ENCODE measurements around the gene TESK1.
A peak's percentile ranks its signal among the peaks of the same experiment; 100 is the strongest.
"Not testable (repeated sequence)": the region's sequence is repeated elsewhere in the genome, so short reads cannot be mapped to it uniquely, and the experiment has no call there.

Gene TESK1

GRCh38 chr9:35616681-35617459 is 11.8 kb downstream of the TESK1 start:
- peak in 1 of 3 experiments; percentile 4 for DNase-seq

GRCh38 chr9:35617548-35617947 is 12.5 kb downstream of the TESK1 start:
- DNase-seq: no peak

- DNase-seq: no peak
Observed at GRCh38 chr9:35618325-35618727, 13.3 kb downstream of the TESK1 start, which contains the start of gene CD72. Gene CD72 (minus strand): TSS chr9:35618413. CDS start chr9:35618303, 110 bp downstream.

GRCh38 chr9:35618854-35619799 is 14.1 kb downstream of the TESK1 start:
- DNase-seq: no peak

GRCh38 chr9:35619800-35620158 is 14.7 kb downstream of the TESK1 start:
- no peak for DNase-seq

GRCh38 chr9:35627575-35627974 is 22.5 kb downstream of the TESK1 start:
- no peak for DNase-seq

- no peak for DNase-seq
Observed at GRCh38 chr9:35628389-35628991, 23.4 kb downstream of the TESK1 start.

- DNase-seq: no peak
Observed at GRCh38 chr9:35629597-35629996, 24.5 kb downstream of the TESK1 start.

GRCh38 chr9:35635730-35636129 is 30.7 kb downstream of the TESK1 start:
- no peak for DNase-seq

- DNase-seq: no peak
Observed at GRCh38 chr9:35636135-35636876, 31.2 kb downstream of the TESK1 start.

GRCh38 chr9:35636877-35637246 is 31.8 kb downstream of the TESK1 start:
- DNase-seq: not testable (repeated sequence)

- DNase-seq: not testable (repeated sequence)
Observed at GRCh38 chr9:35637427-35637955, 32.4 kb downstream of the TESK1 start.

GRCh38 chr9:35638751-35639150 is 33.7 kb downstream of the TESK1 start:
- DNase-seq: not testable (repeated sequence)

- DNase-seq: not testable (repeated sequence)
Observed at GRCh38 chr9:35639225-35639624, 34.2 kb downstream of the TESK1 start.

GRCh38 chr9:35639631-35640030 is 34.6 kb downstream of the TESK1 start:
- no peak for DNase-seq

GRCh38 chr9:35640431-35640830 is 35.4 kb downstream of the TESK1 start:
- DNase-seq: not testable (repeated sequence)

- not testable (repeated sequence) for DNase-seq
Observed at GRCh38 chr9:35641478-35641877, 36.4 kb downstream of the TESK1 start.

- no peak for DNase-seq
Observed at GRCh38 chr9:35643046-35643445, 38.0 kb downstream of the TESK1 start.

- DNase-seq: not testable (repeated sequence)
Observed at GRCh38 chr9:35645736-35646135, 40.7 kb downstream of the TESK1 start.

- peak in 2 of 3 experiments; percentile 69 to 76 for DNase-seq
Observed at GRCh38 chr9:35646153-35646532, 41.1 kb downstream of the TESK1 start.

GRCh38 chr9:35646533-35647265 is 41.6 kb downstream of the TESK1 start:
- peak; percentile 82 to 88 (median 86) for DNase-seq
